Smooth muscle cell of the brain vasculature (primary cell): ENCODE data around the gene CTXND1.

Experiments used
- DNase-seq: peaks from one replicate; pipeline ENCODE4 v3.0.0-alpha.2; 2012; ENCODE audit warnings: low read depth, low spot score

CTXND1 gene

GRCh38 chr15:80183306-80183705 lies 68.7 kb downstream of the CTXND1 start:
- DNase-seq: no peak

GRCh38 chr15:80182611-80183261 lies 69.3 kb downstream of the CTXND1 start:
- DNase-seq: no peak

- no peak for DNase-seq
These were observed 71.0 kb downstream of the CTXND1 start for GRCh38 chr15:80180986-80181385.

- DNase-seq: no peak
These were observed 71.5 kb downstream of the CTXND1 start for GRCh38 chr15:80180468-80180867.

GRCh38 chr15:80179935-80180334 lies 72.1 kb downstream of the CTXND1 start:
- no peak for DNase-seq

GRCh38 chr15:80179025-80179759 lies 72.8 kb downstream of the CTXND1 start:
- peak; percentile 58 for DNase-seq

GRCh38 chr15:80177156-80177555 lies 74.9 kb downstream of the CTXND1 start:
- no peak for DNase-seq

GRCh38 chr15:80176443-80176842 lies 75.6 kb downstream of the CTXND1 start:
- no peak for DNase-seq

- DNase-seq: no peak
These were observed 76.6 kb downstream of the CTXND1 start for GRCh38 chr15:80175436-80175835.

GRCh38 chr15:80174017-80174746 lies 77.8 kb downstream of the CTXND1 start:
- no peak for DNase-seq

- DNase-seq: peak; percentile 31
These were observed 78.8 kb downstream of the CTXND1 start for GRCh38 chr15:80173022-80173759.

- DNase-seq: no peak
These were observed 79.6 kb downstream of the CTXND1 start for GRCh38 chr15:80172401-80172800.

- no peak for DNase-seq
These were observed 80.2 kb downstream of the CTXND1 start for GRCh38 chr15:80171787-80172186.

GRCh38 chr15:80170596-80170995 lies 81.4 kb downstream of the CTXND1 start:
- no peak for DNase-seq

- DNase-seq: no peak
These were observed 82.2 kb downstream of the CTXND1 start for GRCh38 chr15:80169768-80170357.

GRCh38 chr15:80168421-80168820 lies 83.6 kb downstream of the CTXND1 start:
- DNase-seq: no peak

- DNase-seq: no peak
These were observed 84.1 kb downstream of the CTXND1 start for GRCh38 chr15:80167936-80168335.

- no peak for DNase-seq
These were observed 88.1 kb downstream of the CTXND1 start for GRCh38 chr15:80163897-80164296.

GRCh38 chr15:80163217-80163616 lies 88.8 kb downstream of the CTXND1 start:
- no peak for DNase-seq

GRCh38 chr15:80162059-80162554 lies 89.9 kb downstream of the CTXND1 start:
- DNase-seq: no peak

GRCh38 chr15:80161468-80162016 lies 90.5 kb downstream of the CTXND1 start:
- no peak for DNase-seq
